Measurements from ENCODE around the gene KCNN1.

The KCNN1 gene

DNA sequence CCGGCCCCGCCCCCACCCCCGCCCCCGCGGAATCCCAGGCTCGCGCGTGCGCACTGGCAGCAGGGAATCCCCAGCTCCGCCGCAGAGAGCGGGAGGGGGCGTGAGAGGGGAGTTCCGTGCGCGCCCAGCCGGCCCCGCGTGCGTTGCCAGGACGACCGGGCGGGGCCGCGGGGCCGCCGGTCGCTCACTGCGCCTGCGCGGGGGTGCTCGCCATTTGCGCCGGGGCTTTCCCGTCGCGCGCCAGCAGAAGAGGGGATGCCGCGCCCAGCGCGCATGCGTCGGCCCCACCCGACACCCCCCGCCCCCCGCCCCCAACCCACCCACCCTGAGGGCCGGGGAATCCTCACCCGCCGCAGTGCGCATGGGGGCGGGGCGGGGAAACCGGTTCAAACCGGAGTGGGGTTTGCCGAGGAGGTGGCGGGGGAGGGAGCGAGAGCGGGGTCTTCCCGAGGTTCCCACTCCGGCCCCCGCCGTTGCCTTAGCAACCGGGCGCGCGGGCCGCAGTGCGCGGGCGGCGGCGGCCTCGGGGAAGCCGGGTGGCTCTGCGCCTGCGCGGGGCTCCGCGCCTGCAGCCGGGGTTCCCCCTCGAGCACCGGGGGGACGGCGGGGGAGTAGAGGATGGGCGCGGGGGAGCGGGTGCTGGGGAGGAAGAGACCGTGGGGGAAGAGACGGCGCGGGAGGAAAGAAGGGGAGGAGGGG lies 18.9 kb upstream of the KCNN1 start:
- DNase-seq (ENCODE audit: low spot score), result peak; percentile 95

DNA sequence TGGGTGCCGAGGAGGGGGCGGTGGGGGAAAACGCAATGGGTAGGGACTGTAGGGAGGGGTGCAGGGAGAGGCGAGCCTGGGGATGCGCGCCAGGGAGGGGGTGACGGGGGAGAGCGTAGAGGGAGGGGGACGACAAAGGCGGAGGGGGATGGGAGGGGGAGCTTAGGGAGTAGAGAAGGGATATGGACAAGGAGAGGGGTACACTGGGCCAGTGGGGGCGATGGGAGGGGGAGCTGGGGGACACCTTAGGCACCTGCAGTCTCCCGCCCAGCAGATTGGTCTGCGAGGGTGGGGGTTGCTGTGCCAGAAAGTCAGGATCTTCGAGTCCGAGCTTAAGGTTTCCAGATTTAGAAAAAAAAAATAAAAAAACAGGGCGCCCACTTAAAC lies 18.4 kb upstream of the KCNN1 start:
- DNase-seq (ENCODE audit: low spot score), result no peak

DNA sequence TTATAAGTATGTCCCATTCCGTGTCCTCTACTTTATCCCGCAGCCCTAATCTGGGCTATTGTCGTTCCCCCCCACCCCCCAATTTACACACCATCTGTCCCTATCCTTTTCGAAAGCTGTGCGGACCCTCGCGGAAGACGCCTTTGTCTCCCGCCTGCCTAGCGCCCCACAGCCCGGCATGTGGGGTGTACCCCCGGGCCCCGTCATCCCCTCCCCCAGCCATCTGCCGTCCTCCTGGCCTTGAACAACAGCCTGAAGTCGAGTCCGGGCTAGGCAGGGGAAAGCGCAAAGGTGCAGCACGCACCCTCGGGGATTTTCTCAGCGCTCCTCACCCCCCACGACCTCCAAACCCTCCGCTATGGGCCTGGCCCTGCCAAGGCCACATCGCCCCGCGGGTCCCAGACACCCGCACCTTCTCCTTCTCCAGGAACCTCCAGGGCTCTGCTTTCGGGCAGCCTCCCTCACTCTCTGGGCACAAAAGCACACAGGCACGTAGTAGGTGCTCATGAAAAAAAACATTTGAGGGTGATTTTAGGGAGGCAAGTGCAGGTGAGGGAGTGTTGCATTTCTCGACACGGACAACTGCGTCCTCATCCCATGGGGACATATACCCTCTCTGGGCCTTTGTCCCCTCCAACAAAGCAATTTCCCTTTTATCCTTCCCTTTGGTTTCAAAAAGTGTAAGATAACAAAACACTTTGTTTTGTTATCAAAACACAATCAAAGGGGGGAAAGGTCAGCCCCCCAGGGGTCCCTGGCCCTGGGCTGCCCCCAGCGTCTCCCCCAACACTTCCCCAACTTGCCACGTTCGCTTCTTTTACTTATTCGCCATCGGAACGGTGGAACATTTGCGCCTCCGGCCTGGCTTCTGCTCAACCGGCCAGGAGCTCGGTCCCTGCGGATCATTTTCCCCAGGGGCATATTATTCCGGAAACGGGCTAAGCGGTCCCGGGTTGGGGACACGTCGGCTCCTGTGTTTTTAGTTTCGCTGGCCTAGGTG lies 17.7 kb upstream of the KCNN1 start:
- no peak for DNase-seq (ENCODE audit: low spot score)

DNA sequence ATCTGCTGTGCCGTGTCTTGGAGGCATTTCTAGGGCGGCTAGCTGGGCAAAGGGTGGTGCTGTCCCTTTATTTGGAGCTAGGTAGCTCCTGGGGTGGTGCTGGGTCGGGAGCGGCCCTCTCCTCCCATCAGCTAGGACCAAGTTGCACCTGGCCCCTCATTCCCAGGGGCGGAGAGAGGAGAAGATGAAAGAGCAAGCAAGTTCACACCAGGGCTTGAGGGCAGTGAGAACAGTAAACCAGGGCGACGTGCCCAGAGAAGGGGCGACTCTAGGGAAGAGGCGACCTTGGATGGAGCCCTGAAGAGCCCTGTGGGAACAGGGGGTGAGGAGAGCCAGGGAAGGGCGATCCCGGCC lies 17.0 kb upstream of the KCNN1 start:
- no peak for DNase-seq (ENCODE audit: low spot score)

DNA sequence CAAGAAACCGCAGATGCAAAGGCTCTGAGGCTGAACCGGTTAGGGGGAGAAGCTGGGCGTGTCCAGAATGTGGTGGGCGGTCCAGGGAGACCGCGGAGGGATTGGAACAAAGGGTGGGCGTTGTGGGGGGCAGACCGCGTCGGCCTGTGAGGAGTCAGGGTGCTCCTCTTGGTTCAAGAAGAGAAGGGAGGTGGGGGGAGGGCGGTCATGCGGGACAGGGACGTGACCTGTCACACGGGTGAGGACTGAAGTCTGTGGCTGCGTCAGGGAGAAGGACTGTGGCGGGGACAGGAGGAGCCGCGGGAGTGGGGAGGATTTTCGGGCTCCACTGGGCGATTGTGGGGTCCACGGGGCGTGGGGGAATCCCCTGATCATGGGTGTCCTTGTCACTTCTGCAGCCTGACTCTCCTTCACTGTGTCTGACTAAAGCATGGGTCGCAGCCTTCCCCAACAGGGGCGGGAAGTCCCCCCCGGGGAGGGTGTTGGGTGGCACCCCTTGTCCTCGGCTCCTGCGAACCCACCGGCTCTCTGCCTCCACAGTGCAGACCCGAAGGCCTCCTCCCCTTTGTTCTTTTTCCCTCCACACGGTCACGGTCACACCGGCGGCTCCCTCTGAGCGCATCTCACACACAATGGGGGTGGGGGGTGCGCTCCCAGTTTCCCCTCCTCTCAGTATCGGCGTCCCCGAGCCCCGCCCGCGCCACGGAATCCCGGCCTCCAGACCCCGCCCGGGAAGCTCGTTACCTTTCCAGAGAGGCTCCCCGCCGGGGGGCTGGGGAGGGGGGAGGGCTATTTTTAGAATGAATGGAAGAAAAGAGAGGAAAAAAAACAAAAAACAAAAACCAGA lies 16.4 kb upstream of the KCNN1 start:
- DNase-seq (ENCODE audit: low spot score), result peak; percentile 42

DNA sequence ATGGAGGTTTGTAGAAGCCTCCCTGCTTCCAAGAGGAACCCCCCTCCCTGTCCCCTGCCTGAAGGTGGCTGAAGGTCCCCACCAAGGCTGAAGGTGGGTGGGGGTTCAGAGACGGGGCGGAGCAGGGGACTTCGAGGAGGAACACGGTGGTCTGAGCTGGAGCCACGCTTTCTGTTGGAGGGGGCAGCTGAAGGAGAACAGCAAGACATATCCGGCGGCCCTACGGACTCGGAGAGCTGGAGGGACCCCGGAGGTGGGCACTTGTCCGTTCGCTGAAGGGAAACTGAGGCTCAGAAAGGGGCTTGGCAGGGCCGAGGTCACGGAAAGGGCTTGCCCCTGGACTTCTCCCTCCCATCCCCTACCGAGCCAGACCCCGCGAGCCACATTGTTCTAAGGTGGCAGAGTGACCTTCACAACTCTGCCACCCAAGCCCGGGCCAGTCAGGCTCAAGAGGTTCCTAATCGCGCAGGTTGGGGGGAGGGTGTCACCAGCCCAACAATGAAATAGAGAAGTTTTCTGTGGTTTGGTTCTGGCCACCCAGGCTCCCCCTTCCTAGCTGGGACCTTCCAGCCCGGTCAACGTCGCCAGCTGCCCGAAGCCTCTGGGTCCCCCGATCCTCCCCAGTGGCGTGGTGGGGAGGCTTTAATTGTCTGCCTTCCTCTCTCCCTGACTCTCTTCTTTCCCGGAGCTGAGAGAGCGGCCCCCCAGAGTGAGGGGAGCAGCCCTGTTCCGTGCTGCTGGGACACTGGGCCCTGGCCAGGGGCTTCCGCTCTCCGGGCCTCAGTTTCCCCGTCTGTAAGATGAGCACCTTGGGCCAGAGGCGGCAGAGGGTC lies 15.5 kb upstream of the KCNN1 start:
- no peak for DNase-seq (ENCODE audit: low spot score)

DNA sequence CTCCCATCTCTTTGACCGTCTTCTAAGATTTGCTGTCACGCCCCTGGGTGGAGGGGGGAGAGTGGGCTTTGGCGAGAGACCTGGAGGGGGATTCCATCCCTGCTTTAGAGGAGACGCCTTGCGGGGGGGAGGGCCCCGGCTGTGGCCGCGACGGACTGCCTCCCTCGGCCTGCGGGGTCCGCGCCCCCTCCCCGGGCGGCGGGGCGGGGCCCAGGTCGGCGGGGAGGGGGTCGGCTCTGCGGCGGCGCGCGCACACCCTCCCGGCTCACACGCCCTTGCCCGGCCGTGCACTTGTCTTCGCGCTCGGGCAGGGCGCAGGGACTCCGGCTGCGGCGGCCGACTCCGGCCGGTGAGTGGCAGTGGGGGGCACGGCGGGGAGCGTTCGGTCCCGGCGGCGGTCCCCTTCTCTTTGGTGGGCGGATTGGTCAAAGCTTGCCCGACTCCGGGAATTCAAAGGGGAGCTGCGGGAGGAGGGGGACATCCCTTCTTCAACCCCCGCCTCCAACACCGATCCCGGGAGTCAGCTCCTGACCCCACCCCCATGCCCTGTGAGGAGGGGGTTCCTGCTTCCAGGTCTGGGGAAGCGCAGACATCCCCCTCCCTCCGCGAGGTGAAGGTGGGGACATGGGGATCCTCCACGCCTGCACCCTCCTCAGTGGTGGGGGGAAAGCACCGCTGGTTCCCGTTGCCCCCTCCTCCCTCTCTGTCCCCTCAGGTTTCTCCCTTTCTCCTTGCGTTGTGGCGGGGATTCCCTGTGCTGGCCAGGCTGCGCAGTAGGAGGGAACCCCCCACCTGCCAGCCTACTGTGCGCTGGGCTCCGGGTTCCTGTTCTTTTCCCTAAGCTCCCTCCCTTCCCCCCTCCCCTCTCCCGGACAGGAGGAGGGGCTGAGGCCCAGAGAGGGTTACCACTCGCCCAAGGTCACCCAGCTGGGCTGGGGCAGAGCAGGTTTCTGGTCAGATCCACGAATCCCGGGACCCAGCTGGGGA lies 14.6 kb upstream of the KCNN1 start:
- no peak for DNase-seq (ENCODE audit: low spot score)

DNA sequence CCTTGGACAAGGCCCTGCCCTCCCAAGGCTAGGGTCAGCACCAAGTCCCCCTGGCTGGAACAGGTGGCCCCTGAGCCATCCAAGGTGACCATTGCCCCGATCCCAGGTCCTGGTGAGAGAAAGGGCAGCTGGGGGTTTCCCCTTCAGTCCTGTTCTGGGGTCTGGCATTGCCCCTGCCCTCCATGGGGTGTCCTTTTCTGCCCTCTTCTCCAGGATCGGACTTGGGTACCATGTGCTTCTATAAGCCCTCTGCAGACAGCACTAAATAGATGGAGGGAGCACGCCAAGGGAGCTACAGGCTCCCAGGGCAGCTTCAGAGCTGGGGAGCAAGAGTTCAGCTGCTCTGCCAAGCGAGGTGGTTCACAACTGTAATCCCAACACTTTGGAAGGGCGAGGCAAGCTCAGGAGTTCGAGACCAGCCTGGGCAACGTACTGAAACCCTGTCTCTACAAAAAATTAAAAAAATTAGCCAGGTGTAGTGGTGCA lies 13.5 kb upstream of the KCNN1 start:
- no peak for DNase-seq (ENCODE audit: low spot score)

DNA sequence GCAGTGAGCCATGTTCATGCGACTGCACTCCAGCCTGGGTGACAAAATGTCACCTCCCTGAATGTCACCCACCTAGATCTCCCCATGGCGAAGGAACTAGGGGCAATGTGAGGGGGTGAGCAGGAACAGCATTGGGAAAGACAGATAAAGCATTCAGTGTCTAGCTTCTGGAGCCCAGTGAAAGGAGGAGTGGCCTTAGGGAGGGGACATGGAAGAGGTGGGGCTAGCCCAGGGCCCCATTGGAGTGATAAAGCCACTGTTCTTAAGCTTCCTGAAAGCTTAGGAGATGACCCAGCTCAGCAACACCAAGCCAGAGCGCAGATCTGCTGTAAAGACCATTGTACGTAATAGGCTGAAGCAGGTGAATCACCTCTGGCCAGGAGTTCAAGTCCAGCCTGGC lies 13.0 kb upstream of the KCNN1 start:
- no peak for DNase-seq (ENCODE audit: low spot score)

DNA sequence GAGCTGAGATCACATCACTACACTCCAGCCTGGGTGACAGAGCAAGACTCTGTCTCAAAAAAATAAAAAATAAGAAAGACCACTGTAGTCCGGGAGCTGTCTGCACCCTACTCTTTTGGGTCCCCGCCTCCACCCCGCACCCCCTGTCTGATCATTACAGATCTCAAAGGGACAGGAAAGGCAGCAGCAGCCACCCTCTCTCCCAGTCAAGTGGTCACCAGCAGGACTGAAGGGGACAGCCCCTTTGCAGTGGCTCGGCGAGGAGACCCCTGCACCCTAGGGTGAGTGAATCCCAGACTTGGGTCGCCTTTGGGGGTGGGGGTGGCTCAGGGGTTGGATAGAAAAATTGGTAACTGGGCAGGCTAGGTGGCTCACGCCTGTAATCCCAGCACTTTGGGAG lies 12.5 kb upstream of the KCNN1 start:
- no peak for DNase-seq (ENCODE audit: low spot score)

DNA sequence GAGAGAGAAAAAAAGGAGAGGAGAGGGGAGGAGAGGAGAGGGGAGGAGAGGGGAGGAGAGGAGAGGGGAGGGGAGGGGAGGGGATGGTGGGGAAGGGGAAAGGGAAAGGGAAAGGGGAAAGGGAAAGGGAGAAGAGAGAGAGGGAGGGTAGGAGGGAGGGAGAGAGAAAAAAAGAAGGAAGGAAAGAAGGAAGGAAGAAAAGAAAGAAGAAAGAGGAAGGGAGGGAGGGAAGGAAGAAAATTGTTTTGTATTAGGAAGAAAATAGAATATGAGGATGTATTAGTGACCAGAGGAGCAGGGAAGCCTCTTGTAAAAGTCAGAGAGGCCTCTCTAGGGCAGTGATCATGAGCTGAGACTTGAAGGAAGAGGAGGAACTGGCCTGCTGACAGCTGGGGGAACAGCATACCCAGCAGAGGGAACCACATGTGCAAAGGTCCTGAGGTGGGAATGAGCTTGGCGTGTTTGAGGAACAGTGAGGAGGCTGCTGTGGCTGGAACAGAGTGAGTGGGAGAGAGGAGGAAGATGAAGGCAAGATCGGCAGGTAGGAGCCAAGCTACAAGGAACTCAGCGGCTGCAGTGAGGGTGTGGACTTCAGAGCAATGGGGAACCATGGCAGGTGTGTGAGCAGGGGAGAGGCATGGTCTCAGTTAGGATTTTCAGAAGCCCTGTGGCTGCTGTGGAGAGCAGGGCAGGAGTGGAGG lies 9.6 kb upstream of the KCNN1 start:
- DNase-seq (ENCODE audit: low spot score), result no peak

DNA sequence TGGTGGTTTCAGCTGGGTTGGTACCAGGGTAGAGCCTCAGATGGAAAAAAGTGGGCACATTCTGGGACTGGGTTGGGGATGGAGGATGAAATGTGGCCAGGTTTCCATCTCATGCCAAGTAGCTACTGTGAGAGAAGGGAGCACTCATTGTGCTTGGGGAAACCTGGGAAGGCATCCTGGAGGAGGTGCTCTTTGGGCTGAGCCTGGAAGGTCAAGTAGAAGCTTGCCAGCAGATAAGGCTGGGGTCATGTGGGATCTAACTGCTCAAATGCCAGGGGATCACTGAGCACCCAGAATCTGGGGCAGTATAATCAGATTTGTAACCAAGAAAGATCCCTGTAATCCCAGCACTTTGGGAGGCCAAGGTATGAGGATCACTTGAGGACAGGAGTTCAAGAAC lies 9.0 kb upstream of the KCNN1 start:
- no peak for DNase-seq (ENCODE audit: low spot score)

DNA sequence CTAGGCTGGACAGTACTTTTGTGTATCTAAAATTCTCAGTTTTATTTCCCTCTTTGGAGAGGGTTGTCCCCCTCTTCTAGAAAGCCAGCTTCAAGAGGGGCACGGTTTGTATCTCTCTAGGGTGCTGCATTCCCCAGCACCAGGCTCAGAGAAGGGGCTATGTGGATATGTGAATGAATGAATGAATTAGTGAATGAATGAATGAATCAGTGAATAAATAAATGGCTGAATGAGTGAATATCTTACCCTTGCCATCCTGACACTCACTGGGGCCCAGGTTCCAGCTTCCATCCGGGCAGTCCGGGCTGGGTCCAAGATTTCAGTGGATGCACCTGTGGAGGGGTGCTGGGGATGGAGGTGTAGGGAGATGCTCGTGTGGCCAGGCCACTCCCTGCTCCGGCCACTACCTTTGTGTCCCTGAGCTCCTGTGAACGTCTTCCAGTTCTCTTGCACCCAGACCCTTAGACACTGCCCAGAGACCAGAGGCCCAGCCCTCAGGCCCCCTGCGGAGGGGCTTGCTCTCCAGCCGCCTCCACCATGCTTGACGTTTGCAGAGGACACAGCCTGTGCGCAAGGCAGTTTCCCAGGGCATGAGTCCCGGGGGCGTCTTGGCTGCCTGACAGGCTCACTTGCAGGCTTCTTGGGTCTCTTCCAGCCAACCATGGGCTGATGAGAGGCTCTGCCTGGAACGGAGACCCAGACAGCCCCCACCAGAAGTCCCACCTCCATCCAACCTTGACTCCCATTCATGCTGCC lies 2.8 kb upstream of the KCNN1 start:
- DNase-seq (ENCODE audit: low spot score), result no peak

DNA sequence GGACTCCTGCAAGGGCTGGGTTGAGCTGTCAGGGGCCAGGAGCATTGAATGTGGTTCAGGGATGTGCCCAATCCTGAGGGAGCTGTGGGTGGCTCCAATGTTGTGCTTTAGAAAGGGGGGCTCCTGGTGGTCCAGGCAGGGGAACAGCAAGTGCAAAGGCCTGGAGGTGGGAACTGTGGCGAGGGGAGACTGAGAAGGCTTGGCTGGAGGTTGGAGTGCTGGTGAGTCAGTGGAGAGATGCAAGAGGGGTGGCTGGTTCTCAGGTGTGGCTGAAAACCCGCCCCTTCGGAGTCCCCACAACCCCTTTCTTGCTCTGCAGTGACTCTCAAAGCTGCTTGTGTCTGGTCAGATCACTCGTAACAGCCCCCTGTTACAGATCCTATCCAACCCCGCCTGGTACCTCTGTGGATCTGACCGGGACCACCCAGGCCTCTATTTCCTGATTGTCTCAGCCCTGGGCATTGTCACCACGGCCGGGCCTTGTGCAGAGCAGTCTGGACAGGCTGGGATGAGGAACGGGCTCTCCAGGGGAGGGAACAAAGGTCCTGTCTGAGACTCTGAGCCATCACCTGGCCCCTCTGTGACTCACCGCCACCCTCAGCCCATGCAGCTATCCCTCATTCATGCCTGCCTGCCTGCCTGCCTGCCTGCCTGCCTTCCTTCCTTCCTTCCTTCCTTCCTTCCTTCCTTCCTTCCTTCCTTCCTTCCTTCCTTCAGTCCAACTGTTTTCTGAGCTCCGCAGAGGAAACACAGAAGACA lies 1.4 kb upstream of the KCNN1 start:
- DNase-seq (ENCODE audit: low spot score), result peak; percentile 37

DNA sequence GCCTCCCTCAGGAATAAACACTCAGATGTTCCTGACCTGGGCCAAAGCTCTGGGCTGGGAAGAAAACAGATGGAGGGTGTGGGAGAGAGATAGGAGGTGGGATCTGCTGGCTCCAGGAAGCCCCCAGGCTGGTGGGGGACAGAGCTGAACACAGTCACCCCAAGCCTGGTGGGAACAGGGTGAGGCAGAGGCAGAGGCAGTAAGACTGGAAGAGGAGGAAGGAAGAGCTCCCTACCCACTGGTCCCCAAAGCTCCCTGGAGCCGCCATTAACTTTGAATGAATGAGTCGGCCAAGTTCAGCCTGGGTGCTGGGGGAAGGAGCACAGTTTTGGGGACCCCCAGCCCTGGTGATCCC lies 801 bp upstream of the KCNN1 start:
- DNase-seq (ENCODE audit: low spot score), result no peak

DNA sequence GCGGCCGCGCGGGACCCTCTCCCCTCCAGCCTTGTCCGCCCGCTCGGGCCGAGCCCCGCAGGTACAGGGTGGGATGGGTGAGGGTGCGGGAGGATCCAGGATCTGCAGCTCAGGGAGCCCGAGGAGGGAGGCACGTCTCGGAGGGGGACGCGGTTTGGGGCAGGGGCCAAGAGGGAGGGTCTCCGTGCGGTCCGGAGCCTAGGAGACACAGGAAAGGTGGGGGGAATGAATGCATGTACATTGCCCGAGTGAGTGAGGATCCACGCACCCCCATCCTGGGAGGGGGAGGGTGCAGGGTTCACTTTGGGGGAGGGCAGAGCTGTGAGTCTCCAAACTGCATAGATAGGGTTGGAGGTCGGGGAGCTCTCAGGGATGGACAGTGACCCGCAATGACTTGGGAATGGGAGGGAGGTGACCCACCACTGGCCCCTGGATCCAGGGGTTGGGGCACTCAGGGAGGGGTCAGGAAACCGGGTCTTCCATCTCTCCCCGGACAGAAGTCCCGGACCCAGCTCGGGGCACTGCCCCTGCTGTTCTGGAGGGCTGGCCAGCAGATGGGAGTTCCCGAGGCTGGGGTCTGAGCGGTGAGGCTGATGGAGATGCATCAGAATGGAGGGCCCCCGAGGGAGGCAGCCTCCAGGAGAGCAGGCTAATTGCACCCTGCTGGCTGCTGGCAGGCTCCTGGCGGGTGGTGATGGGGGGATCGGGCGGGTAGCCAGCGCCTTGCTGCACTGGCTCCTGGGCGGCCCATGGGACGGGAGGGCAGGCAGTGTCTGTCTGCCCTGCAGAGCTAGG lies 547 bp downstream of the KCNN1 start:
- no peak for DNase-seq (ENCODE audit: low spot score)

DNA sequence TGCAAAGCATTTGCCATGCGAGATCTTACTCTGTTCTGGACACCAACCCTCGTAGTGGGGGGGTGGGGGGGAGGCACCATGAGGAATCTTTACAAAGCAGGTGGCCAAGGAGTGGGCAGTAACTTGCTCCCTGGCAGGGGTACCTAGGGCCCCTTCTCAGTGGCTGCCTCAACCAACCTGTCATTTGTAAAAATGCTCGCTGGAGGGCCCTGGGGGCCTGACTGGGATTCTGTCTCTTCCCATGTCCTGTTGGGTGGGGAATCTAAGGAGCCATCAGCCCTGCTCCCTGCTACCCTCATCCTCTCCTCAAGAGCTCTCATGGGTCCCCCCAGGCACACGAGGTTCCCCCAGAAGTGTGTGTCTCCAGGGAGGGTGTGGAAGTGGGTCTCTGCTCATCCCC lies 1.5 kb downstream of the KCNN1 start:
- DNase-seq (ENCODE audit: low spot score), result no peak
